HepG2 (cell line): ENCODE data around the gene PTCRA. TPM values are rescaled to one million over a fixed set of nuclear protein-coding genes. Genes with fewer than 3 reads are reported as not detected.

Experiments used
- AKNA ChIP-seq: sonication (generic); formaldehyde crosslinking; IDR thresholded peaks from 2 replicates; pipeline ENCODE4 v1.4.0; 2020; ENCODE audit warnings: missing genetic modification reagents, borderline replicate concordance
- ATF2 ChIP-seq: sonication (generic); formaldehyde crosslinking; IDR thresholded peaks from 2 replicates; pipeline ENCODE4 v1.4.0; 2020; ENCODE audit warnings: missing genetic modification reagents
- BHLHE40 ChIP-seq: IDR thresholded peaks from 2 replicates; pipeline ENCODE4 v1.6.1; 2011; ENCODE audit warnings: low read length, improper control_type of control experiment
- BRF2 ChIP-seq: sonication (generic); formaldehyde crosslinking; IDR thresholded peaks from 2 replicates; pipeline ENCODE4 v1.8.1; 2022; ENCODE audit warnings: mild to moderate bottlenecking, missing genetic modification reagents
- FOXM1 ChIP-seq: sonication (generic); formaldehyde crosslinking; IDR thresholded peaks from 2 replicates; pipeline ENCODE4 v1.5.0; 2020; ENCODE audit warnings: missing genetic modification reagents
- HCFC1 ChIP-seq: fragments of 150-350 bp; IDR thresholded peaks from 2 replicates; pipeline ENCODE4 v1.6.1; 2014; ENCODE audit warnings: low read depth, low read length
- HNF4A ChIP-seq: sonication (generic); formaldehyde crosslinking; IDR thresholded peaks from 2 replicates; pipeline ENCODE4 v1.4.0; 2020; ENCODE audit warnings: missing genetic modification reagents
- IKZF1 ChIP-seq: fragments of 450-650 bp; IDR thresholded peaks from 2 replicates; pipeline ENCODE4 v1.7.1; 2016
- KLF9 ChIP-seq: IDR thresholded peaks from 2 replicates; pipeline ENCODE4 v1.6.1; 2016; ENCODE audit warnings: low read depth
- RAD21 ChIP-seq: fragments of 450-650 bp; formaldehyde crosslinking; IDR thresholded peaks from 2 replicates; pipeline ENCODE4 v1.5.0; 2020; ENCODE audit warnings: mild to moderate bottlenecking
- SMAD1 ChIP-seq: sonication (generic); formaldehyde crosslinking; IDR thresholded peaks from 2 replicates; pipeline ENCODE4 v1.4.0; 2020; ENCODE audit warnings: missing genetic modification reagents, low read depth, mild to moderate bottlenecking, borderline replicate concordance
- SMARCE1 ChIP-seq: fragments of 450-650 bp; IDR thresholded peaks from 2 replicates; pipeline ENCODE4 v1.6.1; 2017; ENCODE audit warnings: borderline replicate concordance
- TEAD2 ChIP-seq: sonication (generic); formaldehyde crosslinking; IDR thresholded peaks from 2 replicates; pipeline ENCODE4 v1.9.0; 2021; ENCODE audit warnings: missing genetic modification reagents
- ZBTB2 ChIP-seq: sonication (generic); formaldehyde crosslinking; IDR thresholded peaks from 2 replicates; pipeline ENCODE4 v1.8.0; 2022; ENCODE audit warnings: low read depth, missing genetic modification reagents
- ZNF160 ChIP-seq: sonication (generic); formaldehyde crosslinking; IDR thresholded peaks from 2 replicates; pipeline ENCODE4 v1.8.0; 2022; ENCODE audit warnings: mild to moderate bottlenecking, inconsistent platforms, missing genetic modification reagents
- ZNF672 ChIP-seq: sonication (generic); formaldehyde crosslinking; IDR thresholded peaks from 2 replicates; pipeline ENCODE4 v1.8.1; 2022; ENCODE audit warnings: missing genetic modification reagents
- ZNF83 ChIP-seq: sonication (generic); formaldehyde crosslinking; IDR thresholded peaks from 2 replicates; pipeline ENCODE4 v1.4.0; 2020; ENCODE audit warnings: missing genetic modification reagents, mild to moderate bottlenecking, borderline replicate concordance
- polyA plus RNA-seq, 8 experiments: library from polyadenylated mRNA; depleted of rRNA in 3 of 8; stranded (reverse) in 7 of 8; unstranded in 1 of 8; fragments of >200 nt; fragmentation: Illumina TruSeq in 4 of 8; extraction: Trizol in 4 of 8; gene quantifications; 2 replicates each; pipeline versions ENCODE4 v1.2.1 to v1.2.3, GENCODE V29; 2011 to 2016; ENCODE audit warnings: low read depth in 4 of 8, missing spikeins in 1 of 8, mixed read lengths in 1 of 8; ENCODE audit not compliant: insufficient read depth in 1 of 8
- total RNA-seq, 5 experiments: library from RNA; depleted of rRNA; stranded (reverse); fragments of >200 nt; fragmentation: Illumina TruSeq; extraction: Trizol; gene quantifications; 2 replicates each; pipeline ENCODE4 v1.2.3, GENCODE V29; 2016; ENCODE audit warnings: low read depth in 1 of 5
- TF ChIP-seq, protein P1 (sequence below), 2 experiments: fragments of 450-650 bp in 1 of 2; sonication (generic) in 1 of 2; formaldehyde crosslinking; IDR thresholded peaks; 2 replicates each; pipeline versions ENCODE4 v1.5.0 to v1.8.0; 2020 to 2022; ENCODE audit warnings: mild to moderate bottlenecking in 1 of 2, missing genetic modification reagents in 1 of 2

PTCRA gene
- total and polyA plus RNA-seq, 2 of the 13 experiments (the other 11 are each of a cell fraction or from before 2014, with no cell fraction given) = not detected

- TF ChIP-seq AKNA (0 out of 2 replicates have a peak, but pooled peaks have one; percentile 60), ZNF83 (no peak; the same call in none of the 2 replicates), SMAD1 (peak; percentile 99), ZNF672 (CRISPR knock-in tag) (peak; percentile 67; the same call in 1 of the 2 replicates), KLF9 (CRISPR knock-in tag) (peak; percentile 65; the same call in 1 of the 2 replicates), SMARCE1 (no peak), BRF2 (CRISPR knock-in tag) (peak; percentile 96), TEAD2 (peak; percentile 62; the same call in 1 of the 2 replicates), IKZF1 (no peak), RAD21 (CRISPR knock-in tag) (peak; percentile 78), ZNF160 (CRISPR knock-in tag) (peak; percentile 84), HCFC1 (peak; percentile 51), BHLHE40 (peak; percentile 97), ATF2 (peak; percentile 61), FOXM1 (0 out of 2 replicates have a peak, but pooled peaks have one; percentile 22), HNF4A (CRISPR knock-in tag) (no peak; the same call in 1 of the 2 replicates), ZBTB2 (CRISPR knock-in tag) (peak; percentile 70; the same call in 1 of the 2 replicates)
- TF ChIP-seq, protein P1, sequence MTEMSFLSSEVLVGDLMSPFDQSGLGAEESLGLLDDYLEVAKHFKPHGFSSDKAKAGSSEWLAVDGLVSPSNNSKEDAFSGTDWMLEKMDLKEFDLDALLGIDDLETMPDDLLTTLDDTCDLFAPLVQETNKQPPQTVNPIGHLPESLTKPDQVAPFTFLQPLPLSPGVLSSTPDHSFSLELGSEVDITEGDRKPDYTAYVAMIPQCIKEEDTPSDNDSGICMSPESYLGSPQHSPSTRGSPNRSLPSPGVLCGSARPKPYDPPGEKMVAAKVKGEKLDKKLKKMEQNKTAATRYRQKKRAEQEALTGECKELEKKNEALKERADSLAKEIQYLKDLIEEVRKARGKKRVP (CRISPR knock-in tag; IDR thresholded peaks at IDR 0.05) = peak; percentile 75
Observed at GRCh38 chr6:42890311-42891198, 25.3 kb upstream of the PTCRA start (continued).
